Retinal pigment epithelial cell (primary cell): ENCODE results near the gene KRT35.

Experiments
- DNase-seq: peaks from one replicate; pipeline ENCODE4 v3.0.0-alpha.2; 2010; ENCODE audit warnings: low read depth
- H3K4me3 ChIP-seq: 2 replicates; pipeline ENCODE4 v1.5.1; 2011; ENCODE audit warnings: mild to moderate bottlenecking, low read length, control low read depth, moderate library complexity
- CTCF ChIP-seq: conservative IDR thresholded peaks from 2 replicates; pipeline ENCODE4 v1.5.1; 2011; ENCODE audit warnings: low read depth, low read length, control low read depth, inconsistent platforms

Gene KRT35

GRCh38 chr17:41492771-41493170, 11.8 kb upstream of the KRT35 start:
- no peak for TF ChIP-seq CTCF
- DNase-seq, result peak; percentile 26

GRCh38 chr17:41492351-41492750, 11.4 kb upstream of the KRT35 start:
- no peak overlapping the region for H3K4me3 ChIP-seq
- TF ChIP-seq CTCF, result no peak
- peak; percentile 51 for DNase-seq

More at GRCh38 chr17:41492771-41493170, 11.8 kb upstream of the KRT35 start:
- H3K4me3 ChIP-seq, result no peak overlapping the region

GRCh38 chr17:41491476-41491875, 10.5 kb upstream of the KRT35 start:
- no peak for TF ChIP-seq CTCF
- no peak for DNase-seq
- no peak overlapping the region for H3K4me3 ChIP-seq

- TF ChIP-seq CTCF, result no peak
- H3K4me3 ChIP-seq, result no peak overlapping the region
- DNase-seq, result no peak
Observed at GRCh38 chr17:41490000-41490990, 9.3 kb upstream of the KRT35 start.

- H3K4me3 ChIP-seq, result no peak within 1 kb of the TSS
- TF ChIP-seq CTCF, result no peak
- DNase-seq, result no peak
Observed at GRCh38 chr17:41489531-41489930, 8.6 kb upstream of the KRT35 start, which contains the start of gene KRT36. Gene KRT36, minus strand, starts transcription at chr17:41489910. Its CDS starts 46 bp downstream, at chr17:41489864.

GRCh38 chr17:41486809-41487530, 6.0 kb upstream of the KRT35 start:
- no peak for DNase-seq
- TF ChIP-seq CTCF, result peak; percentile 47
- no peak overlapping the region for H3K4me3 ChIP-seq
